NCI-H82 (cell line): Measurements from ENCODE around the gene RAD51D.
A peak's percentile ranks its signal among the peaks of the same experiment; 100 is the strongest.
"Not testable (repeated sequence)": the region's sequence is repeated elsewhere in the genome, so short reads cannot be mapped to it uniquely, and the experiment has no call there.

ENCODE experiments used
- DNase-seq: peaks from one replicate; lab custom pipeline; 2025; lab: John Stamatoyannopoulos, UW

RAD51D gene

DNA sequence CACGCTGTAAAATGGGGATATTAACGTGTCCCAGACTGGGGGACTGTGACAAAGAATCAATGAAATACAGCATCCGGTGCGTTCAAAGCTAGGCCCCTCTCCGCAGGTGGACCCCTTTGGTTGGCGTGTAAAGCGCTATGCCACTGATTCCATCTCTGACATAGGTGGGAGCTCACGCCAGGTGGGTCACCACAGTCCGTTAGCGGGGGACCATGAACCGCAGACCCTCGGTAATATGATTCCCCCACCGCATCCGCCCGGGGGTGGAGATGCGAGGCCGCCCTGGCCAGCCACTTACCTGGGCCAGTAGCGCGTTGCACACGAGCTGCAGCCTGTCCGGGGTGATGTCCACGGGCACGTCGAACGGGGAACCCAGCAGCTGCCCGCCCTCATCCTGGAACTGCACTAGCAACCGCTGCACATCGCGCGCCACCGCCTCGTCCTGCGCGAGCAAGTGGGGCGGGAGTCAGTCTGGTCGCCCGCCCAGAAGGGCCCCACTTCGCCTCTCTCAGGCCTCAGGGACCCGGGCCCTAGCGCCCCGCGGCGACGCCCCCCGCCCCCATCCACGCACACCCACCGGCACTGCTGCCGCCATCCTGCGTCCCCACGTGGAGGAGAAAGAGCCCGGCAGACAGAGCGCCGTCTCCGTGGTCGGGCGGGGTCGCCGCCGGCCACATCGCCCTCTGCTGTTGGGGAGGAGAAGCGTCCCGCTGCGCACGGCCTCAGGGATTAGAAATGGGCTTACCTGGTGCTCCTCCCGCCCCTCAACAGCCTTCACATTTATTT lies 22.2 kb upstream of the RAD51D start, which contains the start of gene NLE1:
Gene NLE1 (minus strand): TSS at position 623 of the 786 bp plus-strand sequence. CDS start 28 bp downstream, at position 595.
- peak; percentile 90 for DNase-seq

DNA sequence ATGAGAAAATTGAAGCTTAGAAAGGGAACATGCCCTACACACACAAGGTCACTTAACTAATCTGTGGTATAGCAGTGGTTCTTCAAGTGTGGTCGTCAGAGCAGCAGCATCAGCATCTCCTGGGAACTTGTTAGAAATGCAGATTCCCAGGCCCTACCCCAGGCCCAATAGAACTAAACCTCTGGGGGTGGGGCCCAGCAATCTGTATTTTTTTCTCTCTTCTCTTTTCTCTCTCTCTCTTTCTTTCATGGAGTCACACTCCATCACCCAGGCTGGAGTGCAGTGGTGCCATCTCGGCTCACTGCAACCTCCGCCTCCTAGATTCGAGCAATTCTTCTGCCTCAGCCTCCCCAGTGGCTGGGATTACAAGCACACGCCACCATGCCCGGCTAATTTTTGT lies 18.6 kb upstream of the RAD51D start:
- DNase-seq, result no peak

DNA sequence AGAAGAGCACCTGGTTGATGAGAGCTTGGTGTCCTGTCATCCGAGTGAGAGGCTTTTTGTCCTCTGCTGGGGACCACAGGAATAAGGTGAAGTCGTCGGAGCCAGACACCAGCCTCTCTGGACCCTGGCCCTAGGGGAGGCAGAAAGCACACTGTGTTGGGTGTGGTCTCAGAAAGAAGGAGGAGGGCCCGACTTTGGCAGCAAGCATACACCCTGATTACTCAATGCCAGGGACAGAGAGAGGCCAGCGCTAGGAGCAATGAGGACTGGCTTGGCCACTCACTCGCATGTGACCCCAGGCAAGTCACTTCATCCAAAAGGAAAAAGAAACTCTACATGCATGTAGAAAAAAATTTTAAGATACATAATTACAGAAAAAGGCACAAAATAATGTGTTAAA lies 15.7 kb upstream of the RAD51D start:
- DNase-seq, result no peak

DNA sequence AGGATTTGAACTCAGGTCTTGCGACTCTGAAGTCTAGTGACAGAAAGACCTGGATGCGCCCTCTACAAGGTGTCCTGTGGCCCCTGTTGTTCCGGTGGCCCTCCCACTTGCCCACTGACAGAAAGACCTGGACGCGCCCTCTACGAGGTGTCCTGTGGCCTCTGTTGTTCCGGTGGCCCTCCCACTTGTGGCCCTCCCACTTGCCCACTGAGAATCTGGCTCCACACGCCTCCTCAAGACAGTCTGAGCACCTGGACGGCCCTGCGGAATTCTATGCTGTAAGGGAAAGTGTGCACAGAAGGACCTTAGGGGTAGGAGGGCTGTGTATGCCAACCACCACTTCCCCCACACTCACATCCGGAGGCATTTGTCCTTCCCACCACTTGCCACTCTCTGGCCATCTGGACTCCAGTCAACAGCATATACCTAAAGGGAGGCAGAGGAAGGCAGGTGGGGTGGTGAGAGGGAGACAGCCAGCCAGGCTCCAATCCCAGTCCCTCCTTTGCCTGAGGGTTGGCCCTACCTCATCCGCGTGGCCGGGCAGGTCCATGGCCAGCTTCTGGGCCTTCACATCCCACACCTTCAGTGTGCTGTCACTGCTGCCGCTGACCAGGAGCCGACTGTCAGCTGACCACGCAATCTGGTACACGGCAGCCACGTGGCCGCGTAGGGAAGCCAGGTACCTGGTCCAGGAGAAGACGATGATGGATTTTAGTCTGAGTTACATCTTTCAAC lies 13.3 kb upstream of the RAD51D start:
- no peak for DNase-seq

DNA sequence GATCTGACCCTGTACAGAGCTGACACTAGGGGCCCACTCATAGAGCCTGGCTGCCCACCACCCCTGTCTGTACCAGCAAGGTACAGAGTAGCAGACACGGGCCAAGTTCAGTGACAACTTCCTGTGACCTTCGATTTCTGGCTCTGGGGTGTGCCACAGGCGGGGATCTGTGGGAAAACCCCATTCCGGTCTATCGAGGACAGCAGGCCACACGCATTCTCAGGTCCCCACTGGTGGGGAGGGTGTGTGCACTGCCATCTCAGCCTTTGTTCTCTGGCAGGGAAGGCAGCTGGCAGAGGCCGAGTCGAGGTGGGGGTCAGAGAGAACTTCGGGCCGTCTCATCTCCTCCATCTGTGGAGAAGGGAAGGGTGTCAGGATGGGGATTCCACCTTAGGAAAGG lies 12.4 kb upstream of the RAD51D start:
- DNase-seq, result no peak

DNA sequence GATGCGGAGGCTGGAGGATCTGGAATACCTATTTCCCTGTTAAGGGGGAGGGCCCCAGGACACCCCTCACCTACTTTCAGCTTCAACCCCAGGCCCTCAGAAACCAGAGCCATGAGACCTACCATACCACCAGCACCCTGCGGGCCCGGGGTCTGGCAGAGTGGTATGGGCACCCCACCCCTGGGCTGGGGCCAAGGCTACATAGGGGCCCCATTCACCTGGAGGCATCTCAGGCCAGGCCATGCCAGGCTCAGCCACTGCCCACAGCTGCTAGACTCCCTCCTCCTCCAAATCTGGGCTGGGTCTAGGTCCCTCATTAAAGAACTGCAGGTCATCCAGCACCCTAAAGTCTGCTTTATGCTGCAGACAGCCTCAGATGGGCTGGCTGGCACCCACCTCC lies 10.7 kb upstream of the RAD51D start:
- DNase-seq, result no peak

DNA sequence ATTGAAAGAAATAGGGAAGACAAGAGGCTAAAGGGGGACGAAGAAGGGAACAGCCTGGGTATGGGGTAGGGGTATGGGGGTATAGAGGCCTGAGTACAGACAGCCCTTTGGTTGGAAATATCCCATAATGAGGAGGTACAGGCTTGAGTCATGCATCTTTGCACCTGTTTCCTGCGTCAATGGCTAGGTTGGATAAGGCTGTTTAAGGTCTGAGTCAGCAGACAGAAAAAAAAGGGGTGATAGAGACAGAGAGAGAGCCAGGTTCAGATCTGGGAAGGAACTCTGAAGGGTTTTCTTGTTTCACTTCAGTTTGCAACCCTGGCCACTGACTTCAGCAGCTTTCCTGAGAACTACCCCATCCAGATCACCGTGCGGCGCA lies 10.3 kb upstream of the RAD51D start:
- DNase-seq, result no peak

DNA sequence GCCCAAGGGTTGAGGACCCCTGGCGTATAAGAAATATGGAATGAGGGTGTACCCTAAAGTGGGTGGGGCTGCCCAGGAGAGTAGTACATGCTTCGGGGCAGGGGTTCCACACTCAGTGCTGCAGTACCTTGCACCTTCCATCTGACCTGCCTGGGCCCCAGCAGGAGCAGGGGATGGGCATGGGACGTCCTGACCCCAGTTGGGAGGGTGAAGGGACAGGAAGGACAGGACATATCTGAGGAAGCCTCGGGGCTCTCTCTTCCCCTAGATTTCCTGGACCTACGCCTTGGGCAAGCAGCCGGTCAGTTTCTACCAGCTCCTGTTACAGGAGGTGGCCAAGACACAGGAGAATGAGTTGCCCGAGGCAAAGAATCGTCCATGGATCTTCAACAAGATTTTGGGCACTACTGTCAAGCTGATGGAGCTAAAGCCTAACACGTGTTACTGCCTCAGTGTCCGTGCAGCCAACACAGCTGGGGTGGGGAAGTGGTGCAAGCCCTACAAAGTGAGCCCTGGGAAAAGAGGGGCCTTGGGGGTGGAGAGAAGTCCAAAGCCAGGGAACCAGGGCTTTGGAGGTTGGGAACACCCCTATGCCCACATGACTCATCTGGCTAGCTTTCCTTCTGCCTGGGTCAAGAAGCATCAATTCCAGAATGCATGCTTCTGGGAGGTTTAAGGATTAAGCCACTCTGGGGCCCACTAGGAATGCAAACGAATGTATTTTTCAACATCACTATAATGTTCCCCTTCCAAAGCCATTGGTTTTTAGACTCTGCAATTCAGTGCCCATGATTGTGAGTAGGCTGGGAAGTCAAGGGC lies 9.7 kb upstream of the RAD51D start:
- no peak for DNase-seq

DNA sequence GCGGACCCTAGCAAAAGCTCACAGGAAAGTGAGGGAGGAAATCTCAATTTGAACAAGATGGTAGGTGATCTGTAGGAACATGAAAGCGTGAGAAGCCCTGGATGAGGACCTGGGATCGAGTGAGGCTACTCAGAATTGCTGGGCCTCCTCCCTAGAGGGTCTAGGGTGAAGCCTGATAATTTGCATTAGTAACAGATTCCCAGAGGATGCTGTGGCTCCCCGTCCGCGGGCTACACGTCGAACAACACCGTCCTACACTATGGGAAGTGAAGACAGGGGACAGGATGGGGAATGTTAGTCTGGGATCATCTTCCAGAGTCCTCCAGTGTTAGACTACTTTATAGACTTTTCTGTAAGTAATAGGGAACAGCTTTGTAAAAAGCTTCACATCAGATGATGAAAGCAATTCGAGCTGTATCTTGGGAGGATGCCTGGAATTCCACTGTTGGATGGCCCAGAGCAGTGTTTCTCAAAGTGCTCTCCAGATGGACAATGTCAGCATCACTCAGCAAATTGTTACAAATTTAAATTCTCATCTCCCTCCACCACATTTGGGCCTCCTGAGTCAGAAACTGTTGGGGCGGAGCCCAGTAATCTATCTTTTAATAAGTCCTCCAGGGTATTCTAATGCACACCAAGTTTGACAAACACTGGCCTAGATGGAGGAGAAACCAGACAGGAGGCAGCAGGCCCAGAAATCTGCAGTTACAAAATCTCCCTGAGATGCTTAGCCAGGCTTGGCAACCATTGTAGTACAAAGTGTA lies 8.3 kb upstream of the RAD51D start:
- DNase-seq, result no peak

DNA sequence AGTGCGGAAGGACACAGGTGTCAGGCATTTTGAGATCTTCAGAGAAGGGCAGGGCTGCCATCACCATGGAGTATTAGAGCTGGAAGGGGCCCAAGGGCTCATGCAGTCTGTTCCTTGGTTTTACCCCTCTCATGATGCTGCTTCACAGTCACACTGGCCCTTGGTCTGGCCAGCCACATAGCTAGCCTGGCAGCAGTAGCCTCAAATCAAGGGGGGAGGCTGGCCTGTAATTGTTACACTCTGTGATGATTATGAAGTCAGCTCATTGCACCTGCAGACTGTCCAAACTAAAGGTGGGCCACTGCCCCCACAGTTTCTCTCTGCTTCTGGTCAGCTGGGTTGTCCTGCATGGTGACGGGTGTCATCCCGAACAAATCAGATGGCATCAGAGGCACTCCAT lies 1.7 kb upstream of the RAD51D start, which contains the start of gene FNDC8:
Gene FNDC8 (plus strand): TSS at position 301 of the 400 bp plus-strand sequence. CDS start 79 bp downstream, at position 380.
- DNase-seq, result no peak

DNA sequence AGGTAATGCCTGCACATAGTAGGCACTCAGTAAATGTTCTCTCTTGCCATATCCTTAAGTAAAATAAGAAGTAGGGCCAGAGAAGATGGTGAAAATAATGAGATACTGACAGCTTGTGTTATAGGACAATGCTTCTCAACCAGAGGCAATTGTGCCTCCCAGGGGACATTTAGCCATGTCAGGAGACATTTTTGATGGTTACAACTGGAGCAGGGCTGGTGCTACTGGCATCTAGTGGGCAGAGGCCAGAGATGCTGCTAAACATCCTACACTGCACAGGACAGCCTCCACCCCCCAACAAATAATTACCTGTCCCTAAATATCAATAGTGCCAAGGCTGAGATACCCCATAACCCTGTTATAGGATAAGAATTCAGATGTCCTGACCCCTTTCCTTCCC lies 1.7 kb downstream of the RAD51D start:
- no peak for DNase-seq

DNA sequence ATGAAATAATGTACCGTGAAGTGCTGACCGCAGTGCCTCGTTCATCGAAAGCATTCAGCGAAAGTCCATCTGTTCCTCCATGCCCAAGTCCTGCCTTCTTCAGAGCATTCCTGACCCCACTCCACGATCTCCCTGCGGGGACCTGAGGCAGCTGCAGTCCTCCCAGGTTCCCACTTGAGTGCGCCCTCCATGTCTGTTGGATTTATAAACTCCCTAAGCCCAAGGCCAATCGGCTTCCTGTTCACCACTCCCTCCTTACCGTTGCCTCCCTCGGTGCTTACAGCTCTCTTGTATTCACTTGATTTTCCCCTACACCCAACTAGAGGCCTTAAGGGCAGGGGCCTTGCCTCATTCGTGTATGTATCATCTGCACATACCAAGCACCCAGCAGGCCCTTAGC lies 2.8 kb downstream of the RAD51D start:
- peak; percentile 33 for DNase-seq

DNA sequence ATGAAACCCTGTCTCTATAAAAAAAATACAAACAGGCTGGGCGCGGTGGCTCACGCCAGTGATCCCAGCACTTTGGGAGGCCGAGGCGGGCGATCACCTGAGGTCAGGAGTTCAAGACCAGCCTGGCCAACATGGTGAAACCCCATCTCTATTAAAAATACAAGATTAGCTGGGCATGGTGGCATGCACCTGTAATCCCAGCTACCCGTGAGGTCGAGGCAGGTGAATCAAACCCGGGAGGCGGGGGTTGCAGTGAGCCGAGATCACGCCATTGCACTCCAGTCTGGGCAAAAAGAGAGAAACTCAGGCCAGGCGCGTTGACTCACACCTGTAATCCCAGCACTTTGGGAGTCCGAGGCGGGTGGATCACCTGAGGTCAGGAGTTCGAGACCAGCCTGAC lies 8.9 kb downstream of the RAD51D start:
- DNase-seq, result not testable (repeated sequence)

DNA sequence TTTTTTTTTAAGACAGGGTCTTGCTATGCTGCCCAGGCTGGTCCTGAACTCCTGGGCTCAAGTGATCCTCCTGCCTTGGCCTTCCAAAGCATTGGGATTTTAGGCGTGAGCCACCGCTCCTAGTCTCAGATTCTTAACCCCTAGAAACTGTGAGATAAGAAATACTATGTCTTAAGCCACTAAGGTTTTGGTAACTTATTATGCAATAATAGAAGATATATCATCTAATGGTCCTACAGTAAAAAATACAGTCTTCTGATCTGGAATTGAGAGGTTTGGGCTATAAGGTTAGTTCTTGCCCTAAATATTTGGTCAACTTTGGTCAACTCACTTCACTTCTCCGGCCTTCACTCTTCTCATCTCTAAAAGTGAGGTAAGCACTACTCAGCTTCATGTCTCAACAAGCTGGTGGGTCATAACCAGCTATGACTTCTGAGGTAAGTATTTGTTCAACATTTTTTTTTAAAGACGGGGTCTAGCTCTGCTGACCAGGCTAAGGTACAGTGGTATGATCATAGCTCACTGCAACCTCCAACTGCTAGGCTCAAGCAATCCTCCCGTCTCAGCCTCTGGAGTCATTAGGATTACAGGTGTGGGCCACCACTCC lies 14.7 kb downstream of the RAD51D start:
- no peak for DNase-seq

DNA sequence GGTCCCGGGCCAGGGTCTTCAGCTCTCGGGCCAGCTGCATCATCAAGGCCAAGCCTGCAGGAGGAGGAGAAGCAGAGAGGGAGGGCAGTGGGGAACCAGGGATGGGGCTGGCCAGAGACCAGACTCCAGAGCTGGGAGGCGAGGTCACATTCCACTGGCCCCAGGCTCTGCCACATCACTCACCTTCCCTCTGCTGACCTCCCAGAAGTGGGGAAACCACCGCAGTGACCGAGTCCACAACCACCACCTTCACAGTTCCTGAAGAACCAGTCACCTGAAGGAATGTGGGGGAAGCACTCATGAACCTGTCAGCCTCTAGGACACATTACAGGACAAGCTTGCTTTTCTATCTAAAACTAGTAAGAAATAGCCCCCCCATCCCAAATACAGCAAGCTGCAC lies 16.4 kb downstream of the RAD51D start:
- DNase-seq, result no peak

DNA sequence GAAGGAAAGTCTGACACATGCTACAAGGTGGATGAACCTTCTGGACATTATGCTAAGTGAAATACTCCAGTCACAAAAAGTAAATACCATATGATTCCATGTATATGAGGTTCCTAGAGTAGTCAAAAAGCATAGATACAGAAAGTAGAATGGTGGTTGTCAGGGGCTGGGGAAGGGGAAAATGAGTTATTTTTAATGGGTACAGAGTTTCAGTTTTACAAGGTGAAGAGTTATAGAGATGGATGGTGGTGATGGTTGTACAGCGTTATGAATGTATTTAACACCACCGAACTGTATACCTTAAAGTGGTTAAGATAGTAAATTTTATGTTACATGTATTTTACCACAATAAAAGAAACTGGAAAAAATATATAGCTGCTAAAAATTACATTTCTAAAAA lies 17.9 kb downstream of the RAD51D start:
- no peak for DNase-seq

DNA sequence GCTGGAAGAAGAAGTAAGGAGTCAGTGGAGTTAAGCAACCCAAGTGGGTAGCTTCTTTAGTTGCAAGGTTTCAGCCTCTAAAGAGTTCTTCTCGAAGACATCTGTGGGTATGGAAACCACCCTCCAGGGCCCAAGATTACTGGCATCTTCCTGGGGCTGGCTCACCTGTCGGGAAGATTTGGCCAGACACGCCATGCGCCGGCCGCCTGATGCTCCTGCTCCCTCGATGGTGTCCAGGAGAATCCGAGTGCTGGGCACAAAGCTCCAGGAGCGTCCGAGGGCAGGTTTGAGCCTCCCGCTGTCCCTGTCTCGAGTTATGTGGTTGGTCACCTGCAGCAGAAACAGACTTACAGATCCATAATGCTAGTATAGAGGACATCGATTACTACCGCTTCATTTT lies 18.6 kb downstream of the RAD51D start:
- no peak for DNase-seq

DNA sequence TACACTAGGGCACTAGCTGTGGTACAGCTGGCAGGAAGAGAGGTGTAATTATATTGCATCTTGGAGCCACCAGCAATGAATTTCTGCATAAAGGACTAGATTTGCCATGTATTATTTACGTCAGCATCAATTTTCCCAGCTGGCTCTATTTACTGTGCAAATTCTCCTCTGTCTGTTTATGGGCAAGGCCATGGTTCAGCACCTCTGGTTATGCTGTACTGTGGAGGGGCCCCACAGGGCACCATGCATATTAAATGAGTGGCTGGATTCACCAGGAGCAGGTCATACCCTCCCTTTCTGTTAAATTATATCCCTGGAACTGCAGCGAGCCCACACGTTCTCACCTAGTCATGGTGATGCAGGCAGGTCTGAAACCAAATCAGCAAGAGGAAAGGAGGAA lies 19.8 kb downstream of the RAD51D start:
- no peak for DNase-seq

DNA sequence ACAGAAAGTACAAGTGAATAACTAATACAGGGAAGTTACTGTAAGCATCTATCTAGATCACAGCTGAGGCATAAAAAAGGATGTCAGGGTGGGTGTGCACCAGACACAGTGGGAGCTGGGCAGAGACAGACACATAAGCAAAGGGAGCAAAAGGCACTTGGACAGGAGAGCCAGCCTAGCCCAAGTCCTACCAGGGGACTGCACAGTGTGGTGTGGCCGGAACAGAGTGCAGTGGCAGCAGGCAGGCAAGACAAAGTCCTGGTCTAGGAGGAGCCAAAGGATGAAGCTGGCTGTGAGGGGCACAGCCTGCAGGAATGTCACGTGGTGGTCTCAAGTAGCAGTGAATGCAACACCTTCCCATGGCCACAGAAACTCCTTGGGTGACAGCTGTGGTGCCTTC lies 21.9 kb downstream of the RAD51D start:
- DNase-seq, result no peak

DNA sequence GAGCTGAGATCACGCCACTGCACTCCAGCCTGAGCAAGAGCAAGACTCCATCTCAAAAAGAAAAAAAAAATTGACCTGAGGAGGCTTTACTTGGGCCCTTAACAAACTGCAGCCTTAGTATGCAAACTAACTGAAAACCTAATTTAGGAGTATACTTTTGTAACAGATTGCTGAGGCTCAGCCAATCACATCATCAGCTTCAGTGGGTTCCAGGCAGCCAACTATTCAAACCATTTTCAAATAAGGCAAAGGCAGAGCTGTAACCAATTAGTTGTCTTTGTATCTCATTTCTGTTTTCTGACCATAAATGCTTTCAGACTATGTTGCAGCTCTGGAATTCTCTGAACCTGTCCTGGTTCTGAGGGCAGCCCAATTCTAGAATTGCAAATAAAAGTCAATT lies 23.9 kb downstream of the RAD51D start:
- no peak for DNase-seq

DNA sequence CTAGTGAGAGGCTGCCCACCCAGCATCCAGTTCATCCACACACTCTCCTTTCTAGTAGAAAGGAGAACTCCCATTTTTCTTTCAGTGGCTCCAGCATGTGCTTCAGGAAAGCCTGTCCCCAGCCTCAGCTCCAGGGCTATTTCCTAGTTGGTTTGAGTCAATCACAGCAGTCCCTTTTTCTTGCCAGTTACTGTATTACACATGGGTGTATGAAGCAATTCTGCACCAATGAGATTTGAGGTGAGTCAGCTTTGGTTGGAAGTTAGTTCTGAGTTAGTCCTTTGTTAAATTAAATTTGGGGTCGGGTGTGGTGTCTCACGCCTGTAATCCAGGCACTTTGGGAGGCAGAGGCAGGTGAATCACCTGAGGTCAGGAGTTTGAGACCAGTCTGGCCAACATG lies 24.8 kb downstream of the RAD51D start:
- DNase-seq, result no peak
